CD4-positive, alpha-beta memory T cell (primary cell): Measurements from ENCODE around the gene RNF2. TPM values are rescaled to one million over a fixed set of nuclear protein-coding genes. Genes with fewer than 3 reads are reported as not detected.

ENCODE experiments used
- CTCF ChIA-PET: fragments of 350-600 bp; sonication (Branson Sonifier 250); formaldehyde crosslinking; loops from one replicate; lab custom pipeline; 2021; ENCODE audit warnings: inconsistent platforms; ENCODE audit not compliant: partially characterized antibody; lab: Charles Lee
- POLR2A ChIA-PET: fragments of 350-600 bp; sonication (Branson Sonifier 250); formaldehyde crosslinking; loops from one replicate; lab custom pipeline; 2021; ENCODE audit not compliant: partially characterized antibody; lab: Charles Lee
- DNase-seq, 5 donors: peaks; one replicate each; pipeline versions ENCODE4 v3.0.0 to v3.0.0-alpha.2; 2020 to 2022; ENCODE audit warnings: mixed read lengths in 1 of 5
- H3K27ac ChIP-seq: one replicate; pipeline ENCODE4 v1.7.0; 2013; ENCODE audit warnings: low read depth, low read length
- H3K27me3 ChIP-seq: 2 replicates; pipeline ENCODE4 v1.7.0; 2013; ENCODE audit warnings: mild to moderate bottlenecking, low read length, moderate library complexity; ENCODE audit not compliant: insufficient read depth
- H3K36me3 ChIP-seq: 2 replicates; pipeline ENCODE4 v1.7.0; 2013; ENCODE audit warnings: mild to moderate bottlenecking, low read length, moderate library complexity; ENCODE audit not compliant: insufficient read depth
- H3K4me1 ChIP-seq: 2 replicates; pipeline ENCODE4 v1.7.0; 2013; ENCODE audit warnings: mild to moderate bottlenecking, low read length, moderate library complexity; ENCODE audit not compliant: insufficient read depth
- H3K4me3 ChIP-seq, 2 donors: one replicate each; pipeline ENCODE4 v1.7.0; 2013; ENCODE audit warnings: low read length in 2 of 2, mild to moderate bottlenecking in 1 of 2
- H3K9me3 ChIP-seq, 2 donors: one replicate each; pipeline ENCODE4 v1.7.0; 2013; ENCODE audit warnings: low read length in 2 of 2, control low read depth in 1 of 2; ENCODE audit not compliant: control insufficient read depth in 1 of 2
- H3K27ac Mint-ChIP-seq, 7 donors: one replicate each; pipeline ENCODE4 v1.8.0; 2020 to 2021; ENCODE audit warnings: mixed read lengths in 7 of 7, mild to moderate bottlenecking in 6 of 7, inconsistent platforms in 3 of 7, moderate library complexity in 3 of 7
- H3K27me3 Mint-ChIP-seq, 2 donors: one replicate each; pipeline ENCODE4 v1.8.0; 2020 to 2021; ENCODE audit warnings: mixed read lengths in 2 of 2
- H3K36me3 Mint-ChIP-seq, 2 donors: one replicate each; pipeline ENCODE4 v1.8.0; 2020 to 2021; ENCODE audit warnings: mixed read lengths in 2 of 2, inconsistent platforms in 1 of 2, mild to moderate bottlenecking in 1 of 2
- H3K4me1 Mint-ChIP-seq, 4 donors: one replicate each; pipeline ENCODE4 v1.8.0; 2020 to 2021; ENCODE audit warnings: mixed read lengths in 4 of 4, mild to moderate bottlenecking in 1 of 4
- H3K4me3 Mint-ChIP-seq, 8 donors: one replicate each; pipeline ENCODE4 v1.8.0; 2020 to 2021; ENCODE audit warnings: mixed read lengths in 8 of 8, mild to moderate bottlenecking in 7 of 8, moderate library complexity in 6 of 8, inconsistent platforms in 3 of 8
- H3K9me3 Mint-ChIP-seq, 8 donors: one replicate each; pipeline ENCODE4 v1.8.0; 2020 to 2021; ENCODE audit warnings: mixed read lengths in 8 of 8, mild to moderate bottlenecking in 5 of 8, inconsistent platforms in 3 of 8, moderate library complexity in 1 of 8
- intact Hi-C: fragments of 100-400 bp; cut with micrococcal nuclease; formaldehyde crosslinking; loops from one replicate; pipeline ENCODE4 v1.15.1; 2023
- polyA plus RNA-seq, 2 donors: library from polyadenylated mRNA; unstranded; fragments of 300-500 nt; fragmentation: Illumina TruSeq; gene quantifications; one replicate each; pipeline ENCODE4 v1.2.3, GENCODE V29; 2021
- total RNA-seq, 2 experiments: library from RNA; stranded (reverse); gene quantifications; one replicate each; pipeline ENCODE4 v1.2.3, GENCODE V29; 2021

Gene RNF2
- total and polyA plus RNA-seq, 4 experiments from 2014 or later: 26.5 to 37.1 (median 27.0) TPM

- peaks cover 24% of the 10 kb centered on the region for H3K4me1 ChIP-seq
- no peaks in the 10 kb centered on the region for H3K36me3 ChIP-seq
- peaks cover 0 to 4% (median 0%) of the 10 kb centered on the region in 8 donors for H3K9me3 Mint-ChIP-seq
- no peaks in the 10 kb centered on the region for H3K27me3 ChIP-seq
- H3K36me3 Mint-ChIP-seq: peaks cover 4 to 13% of the 10 kb centered on the region in 2 donors
- no peaks in the 10 kb centered on the region for H3K9me3 ChIP-seq
- ChIA-PET POLR2A (no interaction called here), CTCF (no interaction called here)
- no peak overlapping the region for H3K27ac ChIP-seq
- H3K4me3 Mint-ChIP-seq: peak overlapping the region in 1 of 8 donors; percentile 22
- intact Hi-C loops: loop anchor here (5.0 kb wide), 2 partner anchors 53 to 77 kb away; partner anchors contain the start of gene NIBAN1
- H3K4me1 Mint-ChIP-seq: peaks cover 43 to 66% (median 52%) of the 10 kb centered on the region in 4 donors
- H3K27ac Mint-ChIP-seq: peak overlapping the region in 2 of 7 donors; percentile 22 to 53
- no peak for DNase-seq
- no peak overlapping the region for H3K4me3 ChIP-seq
- no peaks in the 10 kb centered on the region for H3K27me3 Mint-ChIP-seq
Measured at GRCh38 chr1:185049670-185050069, 4.3 kb downstream of the RNF2 start.

- H3K27ac Mint-ChIP-seq: no peak overlapping the region
- no peaks in the 10 kb centered on the region for H3K27me3 Mint-ChIP-seq
- peaks cover 43 to 71% (median 53%) of the 10 kb centered on the region in 4 donors for H3K4me1 Mint-ChIP-seq
- no peaks in the 10 kb centered on the region for H3K27me3 ChIP-seq
- H3K4me1 ChIP-seq: peaks cover 22% of the 10 kb centered on the region
- intact Hi-C loops: loop anchor here (5.0 kb wide), 1 partner anchor 51 kb away; no protein-coding TSS in a partner anchor
- no peak overlapping the region for H3K4me3 ChIP-seq
- H3K36me3 ChIP-seq: no peaks in the 10 kb centered on the region
- CTCF ChIA-PET: no interaction called here
- POLR2A ChIA-PET: no interaction called here
- DNase-seq: no peak
- peaks cover 8 to 13% of the 10 kb centered on the region in 2 donors for H3K36me3 Mint-ChIP-seq
- H3K27ac ChIP-seq: no peak overlapping the region
- no peaks in the 10 kb centered on the region for H3K9me3 ChIP-seq
- peak overlapping the region in 1 of 8 donors; percentile 38 for H3K4me3 Mint-ChIP-seq
- peaks cover 0 to 4% (median 0%) of the 10 kb centered on the region in 8 donors for H3K9me3 Mint-ChIP-seq
Measured at GRCh38 chr1:185050823-185051451, 5.6 kb downstream of the RNF2 start.

- Mint-ChIP-seq H3K27me3 (no peaks in the 10 kb centered on the region), H3K4me3 (peak overlapping the region in 1 of 8 donors; percentile 41), H3K9me3 (peaks cover 0 to 4% (median 0%) of the 10 kb centered on the region in 8 donors), H3K27ac (no peak overlapping the region), H3K36me3 (peaks cover 8% of the 10 kb centered on the region in 2 donors), H3K4me1 (peaks cover 31 to 60% (median 40%) of the 10 kb centered on the region in 4 donors)
- H3K36me3 ChIP-seq: no peaks in the 10 kb centered on the region
- H3K4me3 ChIP-seq: no peak overlapping the region
- peaks cover 4% of the 10 kb centered on the region for H3K4me1 ChIP-seq
- no peak overlapping the region for H3K27ac ChIP-seq
- DNase-seq: no peak
- ChIA-PET CTCF (no interaction called here), POLR2A (no interaction called here)
- no peaks in the 10 kb centered on the region for H3K27me3 ChIP-seq
- H3K9me3 ChIP-seq: no peaks in the 10 kb centered on the region
- intact Hi-C loops: loop anchor here (5.0 kb wide), 1 partner anchor 49 kb away; no protein-coding TSS in a partner anchor
Measured at GRCh38 chr1:185053204-185053603, 7.8 kb downstream of the RNF2 start.

- Histone ChIP-seq H3K4me1 (peaks cover 11% of the 10 kb centered on the region), H3K27ac (no peak overlapping the region), H3K27me3 (no peaks in the 10 kb centered on the region), H3K36me3 (no peaks in the 10 kb centered on the region), H3K9me3 (no peaks in the 10 kb centered on the region), H3K4me3 (no peak overlapping the region)
- Mint-ChIP-seq H3K27me3 (no peaks in the 10 kb centered on the region), H3K4me1 (peaks cover 29 to 60% (median 40%) of the 10 kb centered on the region in 4 donors), H3K27ac (no peak overlapping the region), H3K36me3 (peaks cover 8% of the 10 kb centered on the region in 2 donors), H3K9me3 (peaks cover 0 to 4% (median 0%) of the 10 kb centered on the region in 8 donors), H3K4me3 (no peak overlapping the region)
- ChIA-PET CTCF (no interaction called here), POLR2A (no interaction called here)
- DNase-seq: no peak
- intact Hi-C loops: loop anchor here (5.0 kb wide), 1 partner anchor 48 kb away; no protein-coding TSS in a partner anchor
Measured at GRCh38 chr1:185054365-185055060, 9.2 kb downstream of the RNF2 start.

- no peaks in the 10 kb centered on the region for H3K9me3 ChIP-seq
- H3K27me3 Mint-ChIP-seq: no peaks in the 10 kb centered on the region
- H3K4me1 Mint-ChIP-seq: peaks cover 37 to 67% (median 49%) of the 10 kb centered on the region in 4 donors
- CTCF ChIA-PET: no interaction called here
- H3K27me3 ChIP-seq: no peaks in the 10 kb centered on the region
- H3K27ac Mint-ChIP-seq: peak overlapping the region in 1 of 7 donors; percentile 66
- H3K27ac ChIP-seq: no peak overlapping the region
- no peaks in the 10 kb centered on the region for H3K36me3 ChIP-seq
- H3K9me3 Mint-ChIP-seq: peaks cover 0 to 3% (median 0%) of the 10 kb centered on the region in 8 donors
- intact Hi-C loops: no loop called here
- peaks cover 5 to 8% of the 10 kb centered on the region in 2 donors for H3K36me3 Mint-ChIP-seq
- no peak overlapping the region for H3K4me3 Mint-ChIP-seq
- POLR2A ChIA-PET: no interaction called here
- DNase-seq: no peak
- no peak overlapping the region for H3K4me3 ChIP-seq
- H3K4me1 ChIP-seq: peaks cover 16% of the 10 kb centered on the region
Measured at GRCh38 chr1:185058110-185058509, 12.8 kb downstream of the RNF2 start.

GRCh38 chr1:185058876-185059275 lies 13.5 kb downstream of the RNF2 start:
- CTCF ChIA-PET: no interaction called here
- Histone ChIP-seq H3K36me3 (no peaks in the 10 kb centered on the region), H3K27me3 (no peaks in the 10 kb centered on the region), H3K9me3 (no peaks in the 10 kb centered on the region), H3K27ac (no peak overlapping the region), H3K4me1 (peaks cover 16% of the 10 kb centered on the region), H3K4me3 (no peak overlapping the region)
- no peak for DNase-seq
- peaks cover 0 to 2% (median 0%) of the 10 kb centered on the region in 8 donors for H3K9me3 Mint-ChIP-seq
- peaks cover 40 to 70% (median 56%) of the 10 kb centered on the region in 4 donors for H3K4me1 Mint-ChIP-seq
- no peak overlapping the region for H3K4me3 Mint-ChIP-seq
- peaks cover 7 to 8% of the 10 kb centered on the region in 2 donors for H3K36me3 Mint-ChIP-seq
- POLR2A ChIA-PET: no interaction called here
- H3K27me3 Mint-ChIP-seq: no peaks in the 10 kb centered on the region
- no peak overlapping the region for H3K27ac Mint-ChIP-seq
- intact Hi-C loops: no loop called here

GRCh38 chr1:185059950-185060571 lies 14.7 kb downstream of the RNF2 start:
- Mint-ChIP-seq H3K36me3 (peaks cover 8 to 9% of the 10 kb centered on the region in 2 donors), H3K4me3 (peak overlapping the region in 1 of 8 donors; percentile 51), H3K27me3 (no peaks in the 10 kb centered on the region), H3K27ac (no peak overlapping the region), H3K4me1 (peaks cover 39 to 78% (median 59%) of the 10 kb centered on the region in 4 donors), H3K9me3 (peaks cover 0 to 2% (median 0%) of the 10 kb centered on the region in 8 donors)
- no peaks in the 10 kb centered on the region for H3K36me3 ChIP-seq
- no peak overlapping the region for H3K27ac ChIP-seq
- H3K27me3 ChIP-seq: no peaks in the 10 kb centered on the region
- intact Hi-C loops: no loop called here
- POLR2A ChIA-PET: no interaction called here
- peaks cover 16% of the 10 kb centered on the region for H3K4me1 ChIP-seq
- CTCF ChIA-PET: no interaction called here
- no peaks in the 10 kb centered on the region for H3K9me3 ChIP-seq
- no peak overlapping the region for H3K4me3 ChIP-seq
- no peak for DNase-seq
